ENCODE results near the gene PRR5L.

PRR5L gene

GRCh38 chr11:36361472-36361871, 65.4 kb downstream of the PRR5L start:
- DNase-seq, result no peak

- peak; percentile 99 for DNase-seq
Observed at GRCh38 chr11:36361901-36362391, 65.9 kb downstream of the PRR5L start.

- peak; percentile 97 for DNase-seq
Observed at GRCh38 chr11:36362902-36363301, 66.8 kb downstream of the PRR5L start.

GRCh38 chr11:36363361-36364268, 67.5 kb downstream of the PRR5L start:
- peak; percentile 94 for DNase-seq

- DNase-seq, result peak; percentile 72
Observed at GRCh38 chr11:36364551-36365325, 68.7 kb downstream of the PRR5L start.

GRCh38 chr11:36365907-36366306, 69.8 kb downstream of the PRR5L start:
- DNase-seq, result no peak

GRCh38 chr11:36367806-36368680, 72.0 kb downstream of the PRR5L start:
- DNase-seq, result no peak

- no peak for DNase-seq
Observed at GRCh38 chr11:36371181-36371580, 75.1 kb downstream of the PRR5L start.

- DNase-seq, result no peak
Observed at GRCh38 chr11:36371590-36371989, 75.5 kb downstream of the PRR5L start.

GRCh38 chr11:36372101-36372771, 76.1 kb downstream of the PRR5L start:
- DNase-seq, result no peak

- DNase-seq, result no peak
Observed at GRCh38 chr11:36373016-36374010, 77.2 kb downstream of the PRR5L start.

- no peak for DNase-seq
Observed at GRCh38 chr11:36374726-36375125, 78.6 kb downstream of the PRR5L start.

GRCh38 chr11:36375353-36376008, 79.4 kb downstream of the PRR5L start:
- DNase-seq, result no peak

- DNase-seq, result peak; percentile 75
Observed at GRCh38 chr11:36376009-36376887, 80.2 kb downstream of the PRR5L start.

GRCh38 chr11:36376888-36377758, 81.0 kb downstream of the PRR5L start:
- peak; percentile 88 for DNase-seq

- DNase-seq, result no peak
Observed at GRCh38 chr11:36377759-36378564, 81.9 kb downstream of the PRR5L start.

- no peak for DNase-seq
Observed at GRCh38 chr11:36379653-36380052, 83.6 kb downstream of the PRR5L start.

Data from islet precursor cell (in vitro differentiated cells).